ENCODE results near the gene ANKS3.

ANKS3 gene

GRCh38 chr16:4682084-4682591 lies 51.9 kb downstream of the ANKS3 start:
- no peaks in the 10 kb centered on the region for H3K9me3 ChIP-seq (ENCODE audit: severe bottlenecking)
- DNase-seq, result no peak
- peaks cover 21% of the 10 kb centered on the region for H3K36me3 ChIP-seq
- no peak overlapping the region for H3K4me3 ChIP-seq (ENCODE audit: low read depth, low read length)
- no peak overlapping the region for H3K27ac ChIP-seq
- TF ChIP-seq, protein P1, sequence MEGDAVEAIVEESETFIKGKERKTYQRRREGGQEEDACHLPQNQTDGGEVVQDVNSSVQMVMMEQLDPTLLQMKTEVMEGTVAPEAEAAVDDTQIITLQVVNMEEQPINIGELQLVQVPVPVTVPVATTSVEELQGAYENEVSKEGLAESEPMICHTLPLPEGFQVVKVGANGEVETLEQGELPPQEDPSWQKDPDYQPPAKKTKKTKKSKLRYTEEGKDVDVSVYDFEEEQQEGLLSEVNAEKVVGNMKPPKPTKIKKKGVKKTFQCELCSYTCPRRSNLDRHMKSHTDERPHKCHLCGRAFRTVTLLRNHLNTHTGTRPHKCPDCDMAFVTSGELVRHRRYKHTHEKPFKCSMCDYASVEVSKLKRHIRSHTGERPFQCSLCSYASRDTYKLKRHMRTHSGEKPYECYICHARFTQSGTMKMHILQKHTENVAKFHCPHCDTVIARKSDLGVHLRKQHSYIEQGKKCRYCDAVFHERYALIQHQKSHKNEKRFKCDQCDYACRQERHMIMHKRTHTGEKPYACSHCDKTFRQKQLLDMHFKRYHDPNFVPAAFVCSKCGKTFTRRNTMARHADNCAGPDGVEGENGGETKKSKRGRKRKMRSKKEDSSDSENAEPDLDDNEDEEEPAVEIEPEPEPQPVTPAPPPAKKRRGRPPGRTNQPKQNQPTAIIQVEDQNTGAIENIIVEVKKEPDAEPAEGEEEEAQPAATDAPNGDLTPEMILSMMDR (IDR thresholded peaks at IDR 0.05; ENCODE audit: low read depth, low read length), result no peak
- H3K27me3 ChIP-seq (ENCODE audit: insufficient read depth, low read depth, severe bottlenecking), result no peaks in the 10 kb centered on the region

DNA sequence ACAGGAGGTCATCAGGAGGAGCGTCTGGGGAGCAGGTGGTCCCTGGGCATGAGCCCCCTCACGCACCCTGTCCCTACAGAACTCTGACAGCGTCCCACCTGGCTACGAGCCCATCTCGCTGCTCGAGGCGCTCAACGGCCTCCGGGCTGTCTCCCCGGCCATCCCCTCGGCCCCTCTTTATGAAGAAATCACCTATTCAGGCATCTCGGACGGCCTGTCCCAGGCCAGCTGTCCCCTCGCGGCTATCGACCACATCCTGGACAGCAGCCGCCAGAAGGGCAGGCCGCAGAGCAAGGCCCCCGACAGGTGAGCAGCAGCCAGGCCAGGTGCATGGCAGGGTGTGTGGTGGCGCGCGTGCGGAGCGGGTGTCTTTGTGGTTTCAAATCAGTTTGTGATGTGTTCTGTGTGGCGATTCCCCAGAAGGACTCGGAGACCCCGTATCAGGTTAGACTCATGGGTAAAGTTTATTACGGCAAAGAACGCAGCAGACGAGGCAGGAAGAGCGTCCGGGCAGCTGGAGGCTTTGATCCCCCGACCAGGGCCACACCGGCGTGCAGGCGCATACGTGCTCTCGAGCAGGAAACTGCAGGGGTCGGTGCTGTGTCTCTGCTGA lies 52.5 kb downstream of the ANKS3 start:
- Histone ChIP-seq H3K27ac (no peak overlapping the region), H3K27me3 (ENCODE audit: insufficient read depth, low read depth, severe bottlenecking) (no peaks in the 10 kb centered on the region)

GRCh38 chr16:4680673-4681470 lies 53.2 kb downstream of the ANKS3 start:
- H3K4me3 ChIP-seq (ENCODE audit: low read depth, low read length), result no peak overlapping the region
- H3K36me3 ChIP-seq, result peaks cover 16% of the 10 kb centered on the region

More for the DNA sequence above, 52.5 kb downstream of the ANKS3 start:
- Histone ChIP-seq H3K36me3 (peaks cover 16% of the 10 kb centered on the region), H3K9me3 (ENCODE audit: severe bottlenecking) (no peaks in the 10 kb centered on the region), H3K4me3 (ENCODE audit: low read depth, low read length) (no peak overlapping the region)
- DNase-seq, result no peak
- TF ChIP-seq, protein P1 (IDR thresholded peaks at IDR 0.05; ENCODE audit: low read depth, low read length), result no peak

DNA sequence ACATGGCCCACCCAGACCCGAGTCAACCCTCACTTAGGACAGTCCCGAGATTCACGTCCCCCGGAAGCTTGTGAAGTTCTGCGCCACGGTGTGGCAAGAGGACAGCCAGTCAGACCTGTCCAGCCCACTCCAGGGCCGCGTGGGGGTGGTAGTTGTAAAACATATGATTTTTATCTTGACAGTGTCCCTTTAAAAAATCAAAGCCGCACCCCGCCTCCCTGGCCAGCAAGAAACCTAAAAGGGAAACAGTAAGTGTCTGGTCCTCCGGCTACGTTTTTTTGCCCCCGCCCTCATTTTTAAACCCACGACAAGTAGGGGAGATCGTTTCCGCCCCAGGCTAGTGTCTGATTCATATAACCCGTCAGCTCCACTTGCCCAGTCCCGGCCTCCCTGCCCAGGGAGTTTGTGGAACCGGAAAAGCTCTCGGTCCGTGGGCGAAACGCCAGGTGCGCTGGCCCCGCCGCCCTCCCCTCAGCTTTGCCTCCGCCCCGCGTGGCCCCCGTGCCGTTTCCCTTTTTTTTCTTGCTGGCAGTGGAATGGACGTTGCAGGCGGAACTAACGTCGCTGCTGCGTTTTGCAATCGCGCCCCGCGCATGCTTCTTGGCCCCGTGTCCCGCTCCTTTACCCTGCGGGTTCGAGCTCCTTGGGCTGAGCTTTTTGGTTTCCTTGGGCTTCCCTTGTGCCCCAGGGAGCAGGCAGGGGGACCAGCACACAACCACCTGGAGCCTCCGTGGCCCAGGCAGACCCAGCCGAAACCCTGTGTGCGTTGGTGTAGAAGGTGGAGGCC lies 54.0 kb downstream of the ANKS3 start:
- H3K36me3 ChIP-seq, result peaks cover 14% of the 10 kb centered on the region
- H3K27ac ChIP-seq, result no peak overlapping the region
- TF ChIP-seq, protein P1 (IDR thresholded peaks at IDR 0.05; ENCODE audit: low read depth, low read length), result no peak
- H3K27me3 ChIP-seq (ENCODE audit: insufficient read depth, low read depth, severe bottlenecking), result no peaks in the 10 kb centered on the region
- no peak for DNase-seq
- no peak overlapping the region for H3K4me3 ChIP-seq (ENCODE audit: low read depth, low read length)
- H3K9me3 ChIP-seq (ENCODE audit: severe bottlenecking), result no peaks in the 10 kb centered on the region

More at GRCh38 chr16:4680673-4681470, 53.2 kb downstream of the ANKS3 start:
- Histone ChIP-seq H3K9me3 (ENCODE audit: severe bottlenecking) (no peaks in the 10 kb centered on the region), H3K27me3 (ENCODE audit: insufficient read depth, low read depth, severe bottlenecking) (no peaks in the 10 kb centered on the region), H3K27ac (no peak overlapping the region)
- DNase-seq, result no peak
- TF ChIP-seq, protein P1 (IDR thresholded peaks at IDR 0.05; ENCODE audit: low read depth, low read length), result no peak

DNA sequence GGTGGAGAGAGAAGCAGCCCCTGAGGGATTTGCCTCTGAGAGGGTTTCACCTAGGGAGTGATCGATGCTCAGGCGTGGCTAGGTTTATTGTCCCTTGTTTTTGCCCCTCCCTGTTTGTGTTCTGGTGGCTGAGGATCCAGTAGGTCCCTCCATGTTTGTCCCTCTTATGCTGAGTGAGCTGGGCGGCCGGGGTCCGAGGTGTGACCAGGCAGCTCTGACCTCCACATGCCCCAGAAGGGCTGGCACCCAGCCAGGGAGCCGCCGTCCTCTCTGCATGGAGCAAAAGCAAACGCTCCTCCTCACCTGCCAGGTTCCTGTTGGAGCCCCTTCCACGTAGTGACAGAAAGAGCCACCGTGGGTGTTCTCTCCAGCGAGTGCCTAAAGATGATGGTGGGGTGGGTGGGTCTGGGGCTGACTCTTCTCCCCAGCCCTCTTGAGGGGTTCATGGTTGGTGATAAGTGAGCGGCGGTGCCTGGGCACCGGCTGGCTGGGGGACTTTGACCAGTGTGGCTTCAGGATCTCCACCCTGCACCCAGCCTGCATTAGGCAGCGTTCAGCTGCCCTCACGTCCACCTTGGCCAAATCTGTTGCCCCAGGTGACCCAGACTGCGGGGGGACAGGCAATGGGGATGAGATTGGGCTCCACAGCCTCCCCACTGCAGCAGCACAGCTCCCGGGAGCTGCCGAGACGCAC lies 54.8 kb downstream of the ANKS3 start:
- peaks cover 10% of the 10 kb centered on the region for H3K36me3 ChIP-seq
- DNase-seq, result no peak
- H3K4me3 ChIP-seq (ENCODE audit: low read depth, low read length), result no peak overlapping the region
- TF ChIP-seq, protein P1 (IDR thresholded peaks at IDR 0.05; ENCODE audit: low read depth, low read length), result no peak
- no peaks in the 10 kb centered on the region for H3K9me3 ChIP-seq (ENCODE audit: severe bottlenecking)
- H3K27ac ChIP-seq, result no peak overlapping the region
- no peaks in the 10 kb centered on the region for H3K27me3 ChIP-seq (ENCODE audit: insufficient read depth, low read depth, severe bottlenecking)

Data from WERI-Rb-1 (cell line).